GM12878 (cell line): Measurements from ENCODE around the gene APEX2. TPM values are rescaled to one million over a fixed set of nuclear protein-coding genes. Genes with fewer than 3 reads are reported as not detected.

Experiments
- CHD2 ChIP-seq: IDR thresholded peaks from 2 replicates; pipeline ENCODE4 v1.6.1; 2011; ENCODE audit warnings: low read depth, low read length, improper control_type of control experiment, borderline replicate concordance
- FOXK2 ChIP-seq: fragments of 450-650 bp; IDR thresholded peaks from 2 replicates; pipeline ENCODE4 v1.6.1; 2017; ENCODE audit warnings: mild to moderate bottlenecking, moderate library complexity
- MEF2B ChIP-seq: fragments of 450-650 bp; IDR thresholded peaks from 2 replicates; pipeline ENCODE4 v1.6.1; 2018; ENCODE audit warnings: mild to moderate bottlenecking, moderate library complexity; ENCODE audit not compliant: partially characterized antibody, poor library complexity, severe bottlenecking
- NKRF ChIP-seq: fragments of 450-650 bp; conservative IDR thresholded peaks from 2 replicates; pipeline ENCODE4 v1.6.1; 2017; ENCODE audit warnings: mild to moderate bottlenecking, moderate library complexity
- PRDM15 ChIP-seq: fragments of 450-650 bp; formaldehyde crosslinking; IDR thresholded peaks from 2 replicates; pipeline ENCODE4 v1.4.0; 2020; ENCODE audit warnings: mild to moderate bottlenecking, moderate library complexity
- ZNF217 ChIP-seq: fragments of 450-650 bp; IDR thresholded peaks from 2 replicates; pipeline ENCODE4 v1.6.1; 2017; ENCODE audit warnings: antibody characterized with exemption, mild to moderate bottlenecking
- polyA plus RNA-seq, 11 experiments: library from polyadenylated mRNA; depleted of rRNA in 4 of 11; unstranded in 6 of 11; stranded (reverse) in 5 of 11; fragments of >200 nt; fragmentation: Nextera tagmentation in 4 of 11; fragmentation: Illumina TruSeq in 1 of 11; extraction: Ambion mirVana in 4 of 11; extraction: Trizol in 1 of 11; gene quantifications; 1 replicate in 1 of 11; 2 replicates in 10 of 11; pipeline versions ENCODE4 v1.2.1 to v1.2.3, GENCODE V29; 2011 to 2016; ENCODE audit warnings: inconsistent platforms in 2 of 11, missing spikeins in 2 of 11, low read depth in 1 of 11
- total RNA-seq, 4 experiments: library from RNA; depleted of rRNA in 3 of 4; stranded (reverse); fragments of >200 nt in 3 of 4; fragmentation: Illumina TruSeq in 1 of 4; extraction: Trizol in 1 of 4; gene quantifications; 2 replicates each; pipeline versions ENCODE4 v1.2.1 to v1.2.3, GENCODE V29; 2013 to 2021

APEX2 gene
- total and polyA plus RNA-seq, 10 of the 15 experiments (the other 5 are each of a cell fraction or from before 2014, with no cell fraction given) = 14.9 to 51.7 (median 35.6) TPM

- TF ChIP-seq PRDM15 = no peak
- TF ChIP-seq NKRF = no peak
- TF ChIP-seq MEF2B = no peak
- no peak for TF ChIP-seq CHD2
- TF ChIP-seq FOXK2 = no peak
- TF ChIP-seq ZNF217 = no peak
- TF ChIP-seq, all 136 proteins: peak for 0
These were observed 6.1 kb upstream of the APEX2 start, which contains the start of gene PFKFB1 (continued) for GRCh38 chrX:54994099-54994498.
